SK-N-SH (cell line): Measurements from ENCODE around the gene MLLT1. TPM values are rescaled to one million over a fixed set of nuclear protein-coding genes. Genes with fewer than 3 reads are reported as not detected.

Source experiments
- CTCF ChIA-PET: fragments of 300-600, 350-600 bp; formaldehyde crosslinking; extraction: SDS; loops from one replicate; lab custom pipeline; 2021; lab: Yijun Ruan, JAX
- POLR2A ChIA-PET: fragments of 350-600 bp; sonication (Branson Sonifier 250); formaldehyde crosslinking; extraction: SDS; loops from one replicate; lab custom pipeline; 2020; ENCODE audit warnings: antibody characterized with exemption, inconsistent platforms; lab: Yijun Ruan, JAX
- DNase-seq: peaks from one replicate; pipeline ENCODE4 v3.0.0; 2012
- H2AFZ ChIP-seq: fragments of 200-600 bp; sonication (generic); 2 replicates; pipeline ENCODE4 v1.8.1; 2016; ENCODE audit warnings: antibody characterized with exemption, mild to moderate bottlenecking, low read depth
- H3F3A ChIP-seq: fragments of 200-600 bp; sonication (generic); replicated peaks from 2 replicates; pipeline ENCODE3; 2016; ENCODE audit warnings: antibody characterized with exemption, mild to moderate bottlenecking; ENCODE audit not compliant: insufficient read depth
- H3K27ac ChIP-seq, 2 experiments: fragments of 200-500 bp in 1 of 2; fragments of 200-600 bp in 1 of 2; sonication (Bioruptor generic) in 1 of 2; sonication (generic), shearing (Covaris generic) in 1 of 2; 2 replicates each; pipeline versions ENCODE4 v1.5.1 to v1.6.1; 2014 to 2016; ENCODE audit warnings: low read depth in 2 of 2, inconsistent platforms in 1 of 2, low read length in 1 of 2, mild to moderate bottlenecking in 1 of 2, mixed read lengths in 1 of 2
- H3K27me3 ChIP-seq: fragments of 200-600 bp; sonication (generic), shearing (Covaris generic); 2 replicates; pipeline ENCODE4 v1.6.1; 2016; ENCODE audit warnings: mixed run types; ENCODE audit not compliant: insufficient read depth
- H3K36me3 ChIP-seq, 2 experiments: fragments of 200-500 bp in 1 of 2; fragments of 200-600 bp in 1 of 2; sonication (Bioruptor generic) in 1 of 2; sonication (generic) in 1 of 2; replicated peaks in 1 of 2; 2 replicates each; pipeline versions ENCODE3 to v1.5.1; 2014 to 2016; ENCODE audit warnings: low read length in 1 of 2, mild to moderate bottlenecking in 1 of 2; ENCODE audit not compliant: insufficient read depth in 2 of 2, control insufficient read depth in 1 of 2
- H3K4me1 ChIP-seq, 2 experiments: fragments of 200-500 bp in 1 of 2; fragments of 200-600 bp in 1 of 2; sonication (Bioruptor generic) in 1 of 2; sonication (generic), shearing (Covaris generic) in 1 of 2; 2 replicates each; pipeline versions ENCODE4 v1.5.1 to v1.6.1; 2014 to 2016; ENCODE audit warnings: low read depth in 1 of 2, low read length in 1 of 2, mixed run types in 1 of 2; ENCODE audit not compliant: insufficient read depth in 2 of 2, control insufficient read depth in 1 of 2
- H3K4me2 ChIP-seq: fragments of 200-600 bp; sonication (generic), shearing (Covaris generic); 2 replicates; pipeline ENCODE4 v1.6.1; 2017; ENCODE audit warnings: mixed run types
- H3K4me3 ChIP-seq, 2 experiments: fragments of 200-500 bp in 1 of 2; fragments of 200-600 bp in 1 of 2; sonication (Bioruptor generic) in 1 of 2; sonication (generic), shearing (Covaris generic) in 1 of 2; 2 replicates each; pipeline versions ENCODE4 v1.5.1 to v1.8.1; 2014 to 2016; ENCODE audit warnings: low read depth in 2 of 2, inconsistent platforms in 1 of 2, low read length in 1 of 2, mild to moderate bottlenecking in 1 of 2, mixed read lengths in 1 of 2, moderate library complexity in 1 of 2
- H3K79me2 ChIP-seq: fragments of 200-600 bp; sonication (generic); 2 replicates; pipeline ENCODE4 v1.8.1; 2017; ENCODE audit warnings: mild to moderate bottlenecking; ENCODE audit not compliant: insufficient read depth
- H3K9ac ChIP-seq: fragments of 200-600 bp; sonication (generic); 2 replicates; pipeline ENCODE4 v1.6.1; 2017; ENCODE audit warnings: mixed run types
- H3K9me2 ChIP-seq: fragments of 200-600 bp; sonication (generic); 2 replicates; pipeline ENCODE4 v1.6.1; 2017; ENCODE audit warnings: mixed run types
- H3K9me3 ChIP-seq: fragments of 200-600 bp; sonication (generic); 2 replicates; pipeline ENCODE4 v1.6.1; 2017; ENCODE audit warnings: mixed run types, mild to moderate bottlenecking, moderate library complexity
- H4K20me1 ChIP-seq: fragments of 200-600 bp; sonication (generic); 2 replicates; pipeline ENCODE4 v1.6.1; 2017; ENCODE audit warnings: mild to moderate bottlenecking, mixed run types; ENCODE audit not compliant: insufficient read depth
- EP300 ChIP-seq, 2 experiments: IDR thresholded peaks; 2 replicates each; pipeline versions ENCODE4 v1.4.0 to v1.6.1; 2012; ENCODE audit warnings: borderline replicate concordance in 1 of 2, low read depth in 1 of 2, low read length in 1 of 2
- GABPA ChIP-seq: IDR thresholded peaks from 2 replicates; pipeline ENCODE4 v1.4.0; 2012; ENCODE audit warnings: low read depth, mild to moderate bottlenecking
- MEF2A ChIP-seq: IDR thresholded peaks from 2 replicates; pipeline ENCODE4 v1.4.0; 2012; ENCODE audit warnings: low read depth, borderline replicate concordance
- RXRA ChIP-seq: IDR thresholded peaks from 2 replicates; pipeline ENCODE4 v1.4.0; 2012; ENCODE audit warnings: low read depth, mild to moderate bottlenecking, borderline replicate concordance
- SMC3 ChIP-seq: IDR thresholded peaks from 2 replicates; pipeline ENCODE4 v1.6.1; 2012; ENCODE audit warnings: low read depth, low read length, improper control_type of control experiment
- TEAD4 ChIP-seq: IDR thresholded peaks from 2 replicates; pipeline ENCODE4 v1.4.0; 2012; ENCODE audit warnings: mild to moderate bottlenecking, borderline replicate concordance; ENCODE audit not compliant: insufficient read depth
- WGBS: methylation state at CpG from one replicate; pipeline ENCODE4 v1.1.6; 2017; ENCODE audit warnings: low lambda C conversion rate; 5-methylcytosine and 5-hydroxymethylcytosine counted together
- polyA plus RNA-seq, 3 experiments: library from polyadenylated mRNA; depleted of rRNA; stranded (reverse); fragments of >200 nt; gene quantifications; 2 replicates each; pipeline ENCODE4 v1.2.3, GENCODE V29; 2012
- TF ChIP-seq, protein P1 (sequence below): fragments of 150-350 bp; IDR thresholded peaks from 2 replicates; pipeline ENCODE4 v1.6.1; 2016; ENCODE audit warnings: mild to moderate bottlenecking, low read depth, low read length
- TF ChIP-seq, protein P2 (sequence below): fragments of 200-600 bp; sonication (generic); IDR thresholded peaks from 2 replicates; pipeline ENCODE4 v1.6.1; 2017; ENCODE audit warnings: antibody characterized with exemption, mild to moderate bottlenecking, moderate library complexity

Gene MLLT1
- polyA plus RNA-seq, 1 of the 3 experiments (the other 2 are of a cell fraction), result 19.0 TPM

DNA sequence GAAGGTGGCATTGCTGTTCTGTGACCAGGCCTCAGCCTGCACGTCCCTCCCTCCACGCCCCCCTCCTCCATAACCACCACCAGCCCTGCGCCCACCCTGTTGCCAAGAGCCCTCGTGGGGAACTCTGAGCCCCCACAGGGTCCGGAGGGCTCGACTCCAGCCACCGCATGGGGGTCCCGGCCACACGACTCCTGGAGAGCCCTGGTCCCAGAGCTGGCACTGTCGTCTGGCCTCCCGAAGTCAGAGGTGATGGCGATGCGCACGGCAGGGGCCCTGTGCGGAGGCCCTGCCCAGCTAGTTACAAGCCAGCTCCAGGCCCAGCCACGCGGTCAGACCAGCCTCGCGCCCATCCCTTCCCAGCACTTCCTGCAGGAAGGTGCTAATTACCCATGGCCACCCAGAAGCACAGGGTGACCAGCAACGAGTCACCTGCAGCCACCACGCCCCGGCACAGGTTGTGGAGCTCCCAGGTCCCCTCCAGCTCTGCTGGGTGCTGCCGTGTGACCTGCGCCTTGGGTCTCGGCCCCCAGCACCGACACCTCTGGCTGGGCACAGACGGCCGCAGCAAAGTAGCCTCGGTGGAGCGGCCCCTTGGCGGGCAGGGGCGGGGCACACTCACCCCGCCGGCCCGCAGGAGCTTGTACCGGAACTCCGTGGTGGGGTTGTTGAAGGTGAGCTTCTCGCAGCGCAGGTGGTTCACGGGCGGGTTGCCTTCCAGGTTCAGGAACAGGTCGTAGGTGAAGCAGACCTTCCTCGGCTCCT, 49.6 kb downstream of the MLLT1 start (continued):
- TF ChIP-seq EP300 (IDR thresholded peaks at IDR 0.05; ENCODE audit: borderline replicate concordance in 1 of 2, low read depth in 1 of 2, low read length in 1 of 2), result no peak
- no peak for TF ChIP-seq GABPA
- TF ChIP-seq, all 33 proteins: peak for 0

DNA sequence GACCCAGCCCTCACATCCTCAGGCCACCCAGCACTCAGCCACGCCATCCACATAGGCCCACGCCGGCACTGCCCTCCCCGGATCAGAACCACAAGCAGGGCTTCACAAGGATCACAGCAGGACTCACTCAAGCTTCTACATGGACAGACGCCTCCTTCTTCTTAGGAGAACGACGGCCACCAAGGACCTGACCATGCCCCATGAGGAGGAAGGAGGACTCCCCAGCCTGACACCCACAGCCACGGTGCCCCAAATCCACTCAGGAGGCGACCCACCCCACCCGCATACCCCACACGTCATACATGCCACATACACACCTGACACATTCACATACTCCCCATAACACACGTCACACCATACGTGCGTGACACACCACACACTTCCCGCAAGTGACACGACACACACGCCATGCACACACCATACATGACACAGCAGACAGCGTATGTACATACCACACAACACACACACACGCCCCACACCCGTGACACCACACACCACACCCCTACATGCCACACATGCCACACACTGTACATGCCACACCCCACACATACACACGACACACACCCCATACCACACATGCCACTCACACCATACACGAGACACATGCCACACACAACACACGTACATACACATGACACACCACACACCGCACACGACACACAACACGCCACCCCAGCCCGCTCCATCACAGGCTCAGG, 50.4 kb downstream of the MLLT1 start:
- Histone ChIP-seq H3K9ac (no peak overlapping the region), H4K20me1 (peaks cover 43% of the 10 kb centered on the region), H3K4me1 (peaks cover 5 to 14% of the 10 kb centered on the region in 2 experiments; a peak in 1 of 4 replicates), H3K36me3 (peaks cover 0 to 22% of the 10 kb centered on the region in 2 experiments), H2AFZ (no peak overlapping the region), H3K27me3 (no peaks in the 10 kb centered on the region), H3K9me3 (no peaks in the 10 kb centered on the region), H3K27ac (no peak overlapping the region), H3F3A (no peaks in the 10 kb centered on the region), H3K79me2 (peaks cover 50% of the 10 kb centered on the region; the same call in 1 of the 2 replicates), H3K4me2 (no peak overlapping the region), H3K9me2 (no peaks in the 10 kb centered on the region), H3K4me3 (no peak overlapping the region)
- POLR2A ChIA-PET, result no interaction called here
- CTCF ChIA-PET, result no interaction called here
- no peak for DNase-seq
- 93% methylated on average over 21 of the region's 27 CpGs for WGBS
- no peak for TF ChIP-seq TEAD4
- TF ChIP-seq SMC3, result no peak
- no peak for TF ChIP-seq MEF2A
- TF ChIP-seq, protein P1, sequence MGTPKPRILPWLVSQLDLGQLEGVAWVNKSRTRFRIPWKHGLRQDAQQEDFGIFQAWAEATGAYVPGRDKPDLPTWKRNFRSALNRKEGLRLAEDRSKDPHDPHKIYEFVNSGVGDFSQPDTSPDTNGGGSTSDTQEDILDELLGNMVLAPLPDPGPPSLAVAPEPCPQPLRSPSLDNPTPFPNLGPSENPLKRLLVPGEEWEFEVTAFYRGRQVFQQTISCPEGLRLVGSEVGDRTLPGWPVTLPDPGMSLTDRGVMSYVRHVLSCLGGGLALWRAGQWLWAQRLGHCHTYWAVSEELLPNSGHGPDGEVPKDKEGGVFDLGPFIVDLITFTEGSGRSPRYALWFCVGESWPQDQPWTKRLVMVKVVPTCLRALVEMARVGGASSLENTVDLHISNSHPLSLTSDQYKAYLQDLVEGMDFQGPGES, result no peak
- TF ChIP-seq, protein P2, sequence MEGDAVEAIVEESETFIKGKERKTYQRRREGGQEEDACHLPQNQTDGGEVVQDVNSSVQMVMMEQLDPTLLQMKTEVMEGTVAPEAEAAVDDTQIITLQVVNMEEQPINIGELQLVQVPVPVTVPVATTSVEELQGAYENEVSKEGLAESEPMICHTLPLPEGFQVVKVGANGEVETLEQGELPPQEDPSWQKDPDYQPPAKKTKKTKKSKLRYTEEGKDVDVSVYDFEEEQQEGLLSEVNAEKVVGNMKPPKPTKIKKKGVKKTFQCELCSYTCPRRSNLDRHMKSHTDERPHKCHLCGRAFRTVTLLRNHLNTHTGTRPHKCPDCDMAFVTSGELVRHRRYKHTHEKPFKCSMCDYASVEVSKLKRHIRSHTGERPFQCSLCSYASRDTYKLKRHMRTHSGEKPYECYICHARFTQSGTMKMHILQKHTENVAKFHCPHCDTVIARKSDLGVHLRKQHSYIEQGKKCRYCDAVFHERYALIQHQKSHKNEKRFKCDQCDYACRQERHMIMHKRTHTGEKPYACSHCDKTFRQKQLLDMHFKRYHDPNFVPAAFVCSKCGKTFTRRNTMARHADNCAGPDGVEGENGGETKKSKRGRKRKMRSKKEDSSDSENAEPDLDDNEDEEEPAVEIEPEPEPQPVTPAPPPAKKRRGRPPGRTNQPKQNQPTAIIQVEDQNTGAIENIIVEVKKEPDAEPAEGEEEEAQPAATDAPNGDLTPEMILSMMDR, result no peak
- no peak for TF ChIP-seq RXRA
